K562 (cell line): Measurements from ENCODE around the gene MMEL1. TPM values are rescaled to one million over a fixed set of nuclear protein-coding genes. Genes with fewer than 3 reads are reported as not detected.

Experiments
- AFF1 ChIP-seq, 2 experiments: fragments of 450-650 bp; IDR thresholded peaks; 2 replicates each; pipeline ENCODE4 v1.6.1; 2018; ENCODE audit warnings: mild to moderate bottlenecking in 2 of 2, low read depth in 1 of 2; ENCODE audit not compliant: partially characterized antibody in 2 of 2
- E2F1 ChIP-seq: sonication (generic); formaldehyde crosslinking; IDR thresholded peaks from 2 replicates; pipeline ENCODE4 v1.8.1; 2023; ENCODE audit warnings: mild to moderate bottlenecking, missing genetic modification reagents, moderate library complexity
- ESRRA ChIP-seq: fragments of 450-650 bp; IDR thresholded peaks from 2 replicates; pipeline ENCODE4 v1.6.1; 2014; ENCODE audit warnings: low read depth, mild to moderate bottlenecking, moderate library complexity, borderline replicate concordance
- EZH2 ChIP-seq: IDR thresholded peaks from 2 replicates; pipeline ENCODE4 v1.6.1; 2012; ENCODE audit warnings: low read depth, mild to moderate bottlenecking, inconsistent platforms, low read length, borderline replicate concordance
- HMGN3 ChIP-seq: IDR thresholded peaks from 2 replicates; pipeline ENCODE4 v1.6.1; 2011; ENCODE audit warnings: borderline replicate concordance, low read depth, mild to moderate bottlenecking, mixed read lengths, low read length; ENCODE audit not compliant: insufficient read length; ENCODE audit errors: extremely low read depth
- LCOR ChIP-seq: sonication (generic); formaldehyde crosslinking; IDR thresholded peaks from 2 replicates; pipeline ENCODE4 v1.8.0; 2022; ENCODE audit warnings: mild to moderate bottlenecking, missing genetic modification reagents
- MEIS2 ChIP-seq: fragments of 450-650 bp; IDR thresholded peaks from 2 replicates; pipeline ENCODE4 v1.6.1; 2014; ENCODE audit warnings: mild to moderate bottlenecking; ENCODE audit not compliant: partially characterized antibody
- NFIC ChIP-seq: fragments of 450-650 bp; IDR thresholded peaks from 2 replicates; pipeline ENCODE4 v1.6.1; 2017; ENCODE audit warnings: mild to moderate bottlenecking, inconsistent platforms
- NONO ChIP-seq, 2 experiments: fragments of 200-400 bp in 1 of 2; fragments of 450-650 bp in 1 of 2; formaldehyde crosslinking in 1 of 2; IDR thresholded peaks; 2 replicates each; pipeline ENCODE4 v1.6.1; 2017; ENCODE audit warnings: low read depth in 2 of 2, mild to moderate bottlenecking in 2 of 2, moderate library complexity in 2 of 2, low read length in 1 of 2
- NRF1 ChIP-seq, 2 experiments: fragments of 450-650 bp; IDR thresholded peaks in 1 of 2; conservative IDR thresholded peaks in 1 of 2; 2 replicates each; pipeline ENCODE4 v1.6.1; 2014; ENCODE audit warnings: mild to moderate bottlenecking in 2 of 2
- POLR2A ChIP-seq: fragments of 450-650 bp; conservative IDR thresholded peaks from 2 replicates; pipeline ENCODE4 v1.6.1; 2016
- POLR2G ChIP-seq: fragments of 200-400 bp; formaldehyde crosslinking; IDR thresholded peaks from 2 replicates; pipeline ENCODE4 v1.6.1; 2017; ENCODE audit warnings: low read depth, mild to moderate bottlenecking, antibody characterized with exemption, low read length, moderate library complexity
- RBBP5 ChIP-seq: fragments of 200-600 bp; sonication (generic); IDR thresholded peaks from 2 replicates; pipeline ENCODE4 v1.6.1; 2012; ENCODE audit warnings: borderline replicate concordance, mild to moderate bottlenecking, low read length, control low read depth, inconsistent platforms; ENCODE audit not compliant: insufficient read depth, poor library complexity, severe bottlenecking
- RCOR1 ChIP-seq, 2 experiments: IDR thresholded peaks; 2 replicates each; pipeline ENCODE4 v1.6.1; 2012; ENCODE audit warnings: low read depth in 2 of 2, low read length in 2 of 2, borderline replicate concordance in 1 of 2, improper control_type of control experiment in 1 of 2
- SIN3A ChIP-seq, 2 experiments: fragments of 150-350 bp in 1 of 2; IDR thresholded peaks; 2 replicates each; pipeline ENCODE4 v1.6.1; 2011 to 2016; ENCODE audit warnings: borderline replicate concordance in 2 of 2, low read depth in 2 of 2, low read length in 2 of 2, mild to moderate bottlenecking in 2 of 2, moderate library complexity in 2 of 2; ENCODE audit not compliant: control insufficient read depth in 1 of 2
- SIN3B ChIP-seq: fragments of 450-650 bp; IDR thresholded peaks from 2 replicates; pipeline ENCODE4 v1.6.1; 2017; ENCODE audit warnings: low read depth, mild to moderate bottlenecking, moderate library complexity
- SMARCC2 ChIP-seq: fragments of 450-650 bp; IDR thresholded peaks from 2 replicates; pipeline ENCODE4 v1.6.1; 2017; ENCODE audit warnings: antibody characterized with exemption, moderate library complexity, mild to moderate bottlenecking, low read depth
- SP2 ChIP-seq: IDR thresholded peaks from 2 replicates; pipeline ENCODE4 v1.6.1; 2011; ENCODE audit warnings: mild to moderate bottlenecking, low read depth, low read length, moderate library complexity; ENCODE audit not compliant: poor library complexity, severe bottlenecking; ENCODE audit errors: extremely low read depth
- TBP ChIP-seq: optimal IDR thresholded peaks from 2 replicates; pipeline ENCODE3; 2011; ENCODE audit warnings: low read depth, low read length, improper control_type of control experiment
- TCF3 ChIP-seq: sonication (generic); formaldehyde crosslinking; IDR thresholded peaks from 2 replicates; pipeline ENCODE4 v1.4.0; 2020; ENCODE audit warnings: mild to moderate bottlenecking, missing genetic modification reagents
- ZNF124 ChIP-seq: sonication (generic); formaldehyde crosslinking; IDR thresholded peaks from 2 replicates; pipeline ENCODE4 v1.8.1; 2022; ENCODE audit warnings: missing genetic modification reagents
- polyA plus RNA-seq, 8 experiments: library from polyadenylated mRNA; depleted of rRNA in 4 of 8; stranded (reverse) in 5 of 8; unstranded in 3 of 8; fragments of >200 nt; fragmentation: Nextera tagmentation in 2 of 8; fragmentation: Illumina TruSeq in 1 of 8; extraction: Ambion mirVana in 2 of 8; extraction: Trizol in 1 of 8; gene quantifications; 2 replicates each; pipeline versions ENCODE4 v1.2.1 to v1.2.3, GENCODE V29; 2011 to 2014; ENCODE audit warnings: inconsistent platforms in 1 of 8, missing spikeins in 1 of 8
- total RNA-seq, 7 experiments: library from RNA; depleted of rRNA in 6 of 7; stranded (reverse); fragments of >200 nt in 6 of 7; fragmentation: Illumina TruSeq in 2 of 7; extraction: Trizol in 2 of 7; gene quantifications; 2 replicates each; pipeline versions ENCODE4 v1.2.1 to v1.2.3, GENCODE V29; 2011 to 2021; ENCODE audit warnings: low replicate concordance in 1 of 7

Gene MMEL1
- total and polyA plus RNA-seq, 9 of the 15 experiments (the other 6 are each of a cell fraction or from before 2014, with no cell fraction given) = not detected

- peak; percentile 81 for TF ChIP-seq E2F1 (CRISPR knock-in tag)
- 0 out of 2 replicates have a peak, but pooled peaks have one; percentile 10 for TF ChIP-seq SIN3B
- peak; percentile 76 for TF ChIP-seq POLR2A
- TF ChIP-seq SIN3A (IDR thresholded peaks at IDR 0.05; ENCODE audit: borderline replicate concordance in 2 of 2, control insufficient read depth in 1 of 2, low read depth in 2 of 2, low read length in 2 of 2) = 0 out of 4 replicates have a peak, but pooled peaks of 1 of the 2 experiments have one; percentile 16
- TF ChIP-seq POLR2G = peak; percentile 94
- TF ChIP-seq NONO (IDR thresholded peaks at IDR 0.05; ENCODE audit: low read depth in 2 of 2, low read length in 1 of 2) = peak in 1 of 2 experiments; percentile 46; a peak in 1 of 4 replicates
- no peak for TF ChIP-seq EZH2
- 0 out of 2 replicates have a peak, but pooled peaks have one; percentile 26 for TF ChIP-seq LCOR (CRISPR knock-in tag)
- peak; percentile 64 for TF ChIP-seq RBBP5
- TF ChIP-seq ESRRA = peak; percentile 52; the same call in 1 of the 2 replicates
- peak; percentile 39 for TF ChIP-seq MEIS2
- TF ChIP-seq SP2 = peak; percentile 5
- TF ChIP-seq RCOR1 (IDR thresholded peaks at IDR 0.05; ENCODE audit: borderline replicate concordance in 1 of 2, low read depth in 2 of 2, low read length in 2 of 2) = 0 out of 4 replicates have a peak, but pooled peaks of 1 of the 2 experiments have one; percentile 9
- peak; percentile 92 to 93 for TF ChIP-seq NRF1 (conservative IDR thresholded peaks at IDR 0.05 in 1 of 2, IDR thresholded peaks at IDR 0.05 in 1 of 2)
- TF ChIP-seq HMGN3 = peak; percentile 85
- TF ChIP-seq ZNF124 (CRISPR knock-in tag) = 0 out of 2 replicates have a peak, but pooled peaks have one; percentile 37
- TF ChIP-seq NFIC = peak; percentile 87
- no peak for TF ChIP-seq TCF3 (CRISPR knock-in tag)
- no peak for TF ChIP-seq SMARCC2
- peak; percentile 40 for TF ChIP-seq TBP
- TF ChIP-seq AFF1 (IDR thresholded peaks at IDR 0.05; ENCODE audit: low read depth in 1 of 2, partially characterized antibody in 2 of 2) = no peak
Measured at GRCh38 chr1:2586154-2587070, 46.4 kb downstream of the MMEL1 start, which contains the start of gene PRXL2B (continued).
